ENCODE data around the gene ZNF768. TPM values are rescaled to one million over a fixed set of nuclear protein-coding genes. Genes with fewer than 3 reads are reported as not detected.

The ZNF768 gene
- total and polyA plus RNA-seq, 2 donors (not counting 1 experiment from before 2014, with no cell fraction given), result 24.8 to 36.5 TPM

DNA sequence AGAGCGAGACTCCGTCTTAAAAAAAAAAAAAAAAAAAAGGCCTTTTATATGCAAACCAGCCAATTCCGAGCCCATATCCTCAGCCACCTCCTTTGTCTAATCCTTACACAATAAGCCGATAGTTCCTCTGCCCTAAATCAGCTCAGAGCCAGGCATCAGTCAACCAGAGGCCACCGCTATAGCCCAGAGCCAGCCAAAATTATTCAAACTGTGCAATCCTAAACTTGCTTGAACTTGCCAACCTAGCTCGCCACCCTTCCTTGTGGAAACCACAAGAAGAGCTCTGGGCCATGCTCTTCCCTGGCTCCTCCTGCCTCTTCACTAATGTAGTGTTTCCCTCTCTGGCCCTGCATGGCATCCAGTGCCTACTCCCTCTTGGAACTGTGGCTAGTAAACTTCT is 36.2 kb downstream of the ZNF768 start:
- no peaks in the 10 kb centered on the region for H3K4me1 ChIP-seq (ENCODE audit: control insufficient read depth in 2 of 2, insufficient read depth in 2 of 2, low read length in 2 of 2)

More for the DNA sequence above, 36.2 kb downstream of the ZNF768 start:
- ATAC-seq (ENCODE audit: low read depth) (no peak), DNase-seq (no peak)
- 100% methylated on average over 3 of the region's 6 CpGs for WGBS (ENCODE audit: insufficient coverage)
- Histone ChIP-seq H2AFZ (ENCODE audit: insufficient read depth, low read depth, low read length, poor library complexity, severe bottlenecking) (no peak overlapping the region), H3K36me3 (replicated peaks in 1 of 2; ENCODE audit: control extremely low read depth in 1 of 2, control insufficient read depth in 1 of 2, extremely low read depth in 1 of 2, insufficient read depth in 2 of 2, low read length in 1 of 2) (peaks cover 0 to 67% of the 10 kb centered on the region in 2 experiments), H3K9me3 (ENCODE audit: control extremely low read depth in 1 of 3, control insufficient read depth in 2 of 3, insufficient read depth in 1 of 3, low read length in 2 of 3) (no peaks in the 10 kb centered on the region), H3K4me2 (replicated peaks; ENCODE audit: low read depth, low read length, poor library complexity, severe bottlenecking) (no peak overlapping the region), H3K27ac (ENCODE audit: low read length in 2 of 2) (no peak overlapping the region), H3K27me3 (replicated peaks in 1 of 4; ENCODE audit: control extremely low read depth in 1 of 4, control insufficient read depth in 3 of 4, insufficient read depth in 4 of 4, low read length in 3 of 4) (no peaks in the 10 kb centered on the region), H3K4me3 (ENCODE audit: control extremely low read depth in 1 of 5, extremely low read depth in 1 of 5, insufficient read depth in 1 of 5, low read depth in 2 of 5, low read length in 4 of 5) (no peak overlapping the region), H4K20me1 (ENCODE audit: control insufficient read depth, insufficient read depth, low read length, poor library complexity, severe bottlenecking) (no peaks in the 10 kb centered on the region), H3K79me2 (ENCODE audit: control insufficient read depth, insufficient read depth, low read length) (peaks cover 13% of the 10 kb centered on the region), H3K9ac (ENCODE audit: low read length) (no peak overlapping the region)
- H3K27ac Mint-ChIP-seq, result no peak overlapping the region
- TF ChIP-seq, protein P1, sequence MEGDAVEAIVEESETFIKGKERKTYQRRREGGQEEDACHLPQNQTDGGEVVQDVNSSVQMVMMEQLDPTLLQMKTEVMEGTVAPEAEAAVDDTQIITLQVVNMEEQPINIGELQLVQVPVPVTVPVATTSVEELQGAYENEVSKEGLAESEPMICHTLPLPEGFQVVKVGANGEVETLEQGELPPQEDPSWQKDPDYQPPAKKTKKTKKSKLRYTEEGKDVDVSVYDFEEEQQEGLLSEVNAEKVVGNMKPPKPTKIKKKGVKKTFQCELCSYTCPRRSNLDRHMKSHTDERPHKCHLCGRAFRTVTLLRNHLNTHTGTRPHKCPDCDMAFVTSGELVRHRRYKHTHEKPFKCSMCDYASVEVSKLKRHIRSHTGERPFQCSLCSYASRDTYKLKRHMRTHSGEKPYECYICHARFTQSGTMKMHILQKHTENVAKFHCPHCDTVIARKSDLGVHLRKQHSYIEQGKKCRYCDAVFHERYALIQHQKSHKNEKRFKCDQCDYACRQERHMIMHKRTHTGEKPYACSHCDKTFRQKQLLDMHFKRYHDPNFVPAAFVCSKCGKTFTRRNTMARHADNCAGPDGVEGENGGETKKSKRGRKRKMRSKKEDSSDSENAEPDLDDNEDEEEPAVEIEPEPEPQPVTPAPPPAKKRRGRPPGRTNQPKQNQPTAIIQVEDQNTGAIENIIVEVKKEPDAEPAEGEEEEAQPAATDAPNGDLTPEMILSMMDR (IDR thresholded peaks at IDR 0.05), result no peak
- no peak for TF ChIP-seq EZH2 (IDR thresholded peaks at IDR 0.05; ENCODE audit: borderline replicate concordance, insufficient read depth, low read depth, low read length, poor library complexity, severe bottlenecking)
- H3K27me3 Mint-ChIP-seq, result no peaks in the 10 kb centered on the region
- POLR2A ChIA-PET, result interaction anchor here (0.7 kb wide), 4 partner anchors 9 to 21 kb away, joined by 3 to 7 read pairs (median 5); no protein-coding TSS in a partner anchor
- CTCF ChIA-PET, result interaction anchor here (0.7 to 2.3 kb wide), 2 partner anchors 41 to 45 kb away, joined by 3 to 6 read pairs; no protein-coding TSS in a partner anchor
- no peaks in the 10 kb centered on the region for H3K4me1 Mint-ChIP-seq
- intact Hi-C loops (cut with micrococcal nuclease), result loop anchor here (5.0 kb wide), 1 partner anchor 38 kb away; no protein-coding TSS in a partner anchor
- no peaks in the 10 kb centered on the region for H3K9me3 Mint-ChIP-seq (ENCODE audit: insufficient read depth)
- H3K4me3 Mint-ChIP-seq, result no peak overlapping the region
